ENCODE results near the gene ZSWIM7.

DNA sequence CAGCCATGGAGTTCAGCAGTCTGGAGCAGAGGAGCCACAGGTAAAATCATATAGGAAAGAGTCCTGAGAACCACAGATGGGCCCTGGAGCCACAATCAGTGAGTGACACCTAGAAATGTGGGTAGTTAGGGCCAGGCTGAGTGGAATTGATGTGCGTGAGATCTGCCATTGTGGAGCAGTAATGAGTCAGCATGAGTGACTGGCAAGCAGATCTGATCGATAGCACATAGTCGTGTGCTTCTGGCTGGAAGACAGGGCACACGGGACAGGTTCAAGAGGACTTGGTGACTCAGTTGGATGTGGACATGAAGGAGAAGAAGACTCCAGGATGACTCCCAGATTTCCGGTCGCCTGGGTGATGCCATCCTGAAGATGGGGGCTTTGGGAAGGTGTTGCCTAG lies 42.3 kb downstream of the ZSWIM7 start:
- TF ChIP-seq, protein P1, sequence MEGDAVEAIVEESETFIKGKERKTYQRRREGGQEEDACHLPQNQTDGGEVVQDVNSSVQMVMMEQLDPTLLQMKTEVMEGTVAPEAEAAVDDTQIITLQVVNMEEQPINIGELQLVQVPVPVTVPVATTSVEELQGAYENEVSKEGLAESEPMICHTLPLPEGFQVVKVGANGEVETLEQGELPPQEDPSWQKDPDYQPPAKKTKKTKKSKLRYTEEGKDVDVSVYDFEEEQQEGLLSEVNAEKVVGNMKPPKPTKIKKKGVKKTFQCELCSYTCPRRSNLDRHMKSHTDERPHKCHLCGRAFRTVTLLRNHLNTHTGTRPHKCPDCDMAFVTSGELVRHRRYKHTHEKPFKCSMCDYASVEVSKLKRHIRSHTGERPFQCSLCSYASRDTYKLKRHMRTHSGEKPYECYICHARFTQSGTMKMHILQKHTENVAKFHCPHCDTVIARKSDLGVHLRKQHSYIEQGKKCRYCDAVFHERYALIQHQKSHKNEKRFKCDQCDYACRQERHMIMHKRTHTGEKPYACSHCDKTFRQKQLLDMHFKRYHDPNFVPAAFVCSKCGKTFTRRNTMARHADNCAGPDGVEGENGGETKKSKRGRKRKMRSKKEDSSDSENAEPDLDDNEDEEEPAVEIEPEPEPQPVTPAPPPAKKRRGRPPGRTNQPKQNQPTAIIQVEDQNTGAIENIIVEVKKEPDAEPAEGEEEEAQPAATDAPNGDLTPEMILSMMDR (IDR thresholded peaks at IDR 0.05): no peak
- TF ChIP-seq POLR2A (IDR thresholded peaks at IDR 0.05): no peak
